Measurements from ENCODE around the gene ZFP1.

GRCh38 chr16:75196836-75197235 lies 48.5 kb downstream of the ZFP1 start:
- no peak for TF ChIP-seq CTCF (IDR thresholded peaks at IDR 0.05 in 8 of 11, conservative IDR thresholded peaks at IDR 0.05 in 3 of 11)
- no peak for TF ChIP-seq POLR2A (IDR thresholded peaks at IDR 0.05)
